T follicular helper cell (primary cell): ENCODE results near the gene BCAS1.
A peak's percentile ranks its signal among the peaks of the same experiment; 100 is the strongest.

Source experiments
- DNase-seq: peaks from one replicate; pipeline ENCODE4 v3.0.0-alpha.2; 2020; ENCODE audit warnings: low read depth

Gene BCAS1

DNA sequence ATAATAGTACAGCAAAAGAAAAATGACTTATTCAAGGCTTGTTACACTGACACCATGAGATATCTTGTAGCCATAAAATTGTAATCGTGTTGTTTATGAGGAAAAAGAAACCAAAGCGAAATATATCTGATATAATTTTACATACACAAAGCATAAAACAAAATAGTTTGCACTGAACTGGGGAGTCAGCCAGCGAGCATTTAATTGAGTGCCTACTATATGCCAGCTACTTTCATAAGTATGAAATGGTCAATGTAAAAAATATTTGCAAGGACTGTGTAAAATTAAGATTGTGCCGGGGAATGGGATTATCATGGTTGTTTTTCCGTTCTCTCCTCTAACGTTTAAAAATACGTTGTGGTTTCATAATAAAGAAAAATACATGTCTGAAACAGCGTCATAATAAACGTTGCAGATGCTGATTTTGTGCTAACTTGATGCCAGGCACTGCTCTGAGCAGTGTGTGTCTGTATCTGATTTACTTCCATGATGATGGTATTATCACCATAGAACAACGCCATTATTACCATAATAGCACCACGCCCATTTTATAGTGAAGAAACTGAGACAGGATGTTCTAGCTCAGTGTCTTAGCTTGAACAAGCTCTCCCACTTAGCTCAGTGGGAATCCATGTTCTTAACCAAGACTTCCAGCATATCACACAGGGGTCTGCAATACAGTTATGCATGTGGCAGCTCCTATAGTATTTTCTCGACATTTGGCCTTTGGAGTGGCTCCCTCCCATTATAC lies 144.6 kb downstream of the BCAS1 start:
- DNase-seq, result no peak

DNA sequence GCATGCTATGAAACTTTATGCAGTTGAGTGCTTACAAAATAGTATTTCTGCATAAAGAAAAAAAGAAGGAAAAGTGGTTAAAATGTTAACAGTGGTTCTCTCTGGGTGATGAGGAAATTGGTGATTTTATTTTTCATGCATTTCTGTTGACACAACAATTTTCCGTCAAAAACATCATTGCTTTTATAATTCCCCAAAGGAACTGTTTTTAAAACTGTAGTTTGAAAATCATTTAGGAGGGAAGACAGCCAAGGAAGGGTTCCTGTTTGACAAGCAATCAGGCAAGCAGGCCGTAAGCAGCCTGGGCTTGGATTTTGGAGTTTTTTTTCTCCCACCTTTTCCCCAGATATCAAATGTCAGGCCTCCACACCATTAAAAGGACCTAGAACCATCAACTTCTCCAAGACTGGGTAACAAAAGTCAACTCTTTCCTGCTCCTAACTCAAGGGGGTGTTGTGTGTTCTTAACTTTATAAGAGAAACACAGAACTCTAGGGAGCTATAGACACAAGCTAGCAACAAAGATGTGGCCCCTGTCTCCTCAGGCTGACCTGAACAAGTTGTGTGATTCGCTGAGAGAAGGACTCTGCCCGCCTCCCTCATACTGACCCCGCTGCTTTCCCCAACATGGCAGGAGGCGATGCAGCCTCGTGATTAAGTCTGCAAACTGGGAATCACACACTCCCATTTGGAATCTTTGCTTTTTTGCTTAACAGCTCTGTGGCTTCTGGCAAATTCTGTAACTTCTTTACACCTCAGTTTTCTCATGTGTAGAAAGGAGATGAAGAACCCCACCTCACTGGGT lies 146.6 kb downstream of the BCAS1 start:
- DNase-seq, result no peak

- no peak for DNase-seq
Observed at GRCh38 chr20:53922901-53923314, 147.5 kb downstream of the BCAS1 start.

- no peak for DNase-seq
Observed at GRCh38 chr20:53921443-53921973, 148.9 kb downstream of the BCAS1 start.

- no peak for DNase-seq
Observed at GRCh38 chr20:53920647-53921245, 149.6 kb downstream of the BCAS1 start.

DNA sequence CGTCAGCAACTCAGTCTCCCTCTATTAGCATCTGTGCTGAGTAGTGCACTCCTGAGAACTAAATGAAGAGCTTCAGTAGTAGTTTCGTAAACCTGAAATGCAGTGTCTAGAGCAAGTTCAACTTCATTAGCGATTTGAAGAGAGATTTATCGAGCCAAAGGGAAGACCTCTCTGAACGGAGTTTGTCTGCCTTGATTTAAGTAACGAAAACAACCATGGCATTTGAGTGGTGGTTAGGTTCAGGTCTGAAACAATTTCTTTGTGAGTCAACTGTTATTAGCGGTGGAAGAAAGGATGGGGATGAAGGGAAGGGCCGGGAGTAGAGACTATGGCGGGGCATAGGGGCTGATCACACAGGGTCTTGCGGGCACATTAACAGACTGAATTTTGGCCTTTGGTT lies 150.5 kb downstream of the BCAS1 start:
- DNase-seq, result no peak

DNA sequence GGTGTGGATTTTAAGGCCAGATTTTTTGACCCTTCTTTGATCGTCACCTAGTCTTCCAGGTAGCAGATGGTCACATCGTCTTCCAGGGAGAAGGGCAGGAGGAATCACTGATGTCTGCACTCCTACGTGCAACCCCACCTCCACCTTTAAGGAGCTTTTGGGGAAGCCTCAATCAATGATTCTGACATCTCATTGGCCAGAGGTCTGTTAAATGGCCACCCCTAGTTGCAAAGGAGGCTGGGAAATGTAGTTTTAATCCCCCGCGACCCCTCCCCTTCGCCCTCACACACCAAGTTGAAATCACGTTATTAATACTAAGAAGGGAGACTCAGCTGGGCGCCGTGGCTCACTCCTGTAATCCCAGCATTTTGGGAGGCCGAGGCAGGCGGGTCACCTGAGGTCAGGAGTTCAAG lies 151.4 kb downstream of the BCAS1 start:
- no peak for DNase-seq

GRCh38 chr20:53918020-53918311 lies 152.4 kb downstream of the BCAS1 start:
- no peak for DNase-seq

GRCh38 chr20:53917145-53918019 lies 153.0 kb downstream of the BCAS1 start:
- DNase-seq, result no peak

- DNase-seq, result no peak
Observed at GRCh38 chr20:53916173-53916512, 154.3 kb downstream of the BCAS1 start.

DNA sequence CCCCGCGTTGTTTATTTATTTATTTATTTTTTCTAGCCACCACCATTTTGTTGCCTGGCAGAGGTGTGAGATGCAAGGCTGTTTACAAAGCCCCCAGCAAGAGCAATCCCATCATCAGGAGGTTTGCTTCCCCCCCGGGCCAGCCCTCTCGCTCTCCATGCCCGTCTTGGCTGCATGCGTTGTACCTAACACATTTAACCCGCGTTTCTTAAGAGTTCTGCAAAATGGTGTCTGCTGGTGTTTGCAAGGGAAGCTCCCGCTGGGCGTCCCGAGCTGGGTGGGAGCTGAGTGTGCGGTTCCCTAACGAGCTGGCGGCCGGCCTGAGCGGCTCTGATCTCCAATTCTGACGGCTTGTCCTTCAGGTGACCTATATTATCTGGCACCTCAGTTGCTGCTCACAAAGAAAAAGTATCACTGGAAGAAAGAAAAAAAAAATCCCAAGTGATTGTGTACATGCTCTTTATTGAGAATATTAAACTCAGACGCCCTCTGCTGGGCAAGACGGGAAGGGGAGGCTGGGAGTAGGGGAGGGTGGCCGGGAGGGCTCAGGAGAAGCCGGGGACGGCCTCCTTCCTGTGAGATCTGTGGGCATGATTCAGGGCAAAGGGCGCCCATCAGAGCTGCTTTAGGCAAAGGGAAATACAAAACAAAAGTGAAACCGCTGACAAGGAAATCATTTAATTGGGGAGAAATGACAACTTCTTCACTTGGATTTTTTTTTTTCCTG lies 154.8 kb downstream of the BCAS1 start:
- DNase-seq, result peak; percentile 88

GRCh38 chr20:53914781-53915445 lies 155.5 kb downstream of the BCAS1 start:
- DNase-seq, result no peak

DNA sequence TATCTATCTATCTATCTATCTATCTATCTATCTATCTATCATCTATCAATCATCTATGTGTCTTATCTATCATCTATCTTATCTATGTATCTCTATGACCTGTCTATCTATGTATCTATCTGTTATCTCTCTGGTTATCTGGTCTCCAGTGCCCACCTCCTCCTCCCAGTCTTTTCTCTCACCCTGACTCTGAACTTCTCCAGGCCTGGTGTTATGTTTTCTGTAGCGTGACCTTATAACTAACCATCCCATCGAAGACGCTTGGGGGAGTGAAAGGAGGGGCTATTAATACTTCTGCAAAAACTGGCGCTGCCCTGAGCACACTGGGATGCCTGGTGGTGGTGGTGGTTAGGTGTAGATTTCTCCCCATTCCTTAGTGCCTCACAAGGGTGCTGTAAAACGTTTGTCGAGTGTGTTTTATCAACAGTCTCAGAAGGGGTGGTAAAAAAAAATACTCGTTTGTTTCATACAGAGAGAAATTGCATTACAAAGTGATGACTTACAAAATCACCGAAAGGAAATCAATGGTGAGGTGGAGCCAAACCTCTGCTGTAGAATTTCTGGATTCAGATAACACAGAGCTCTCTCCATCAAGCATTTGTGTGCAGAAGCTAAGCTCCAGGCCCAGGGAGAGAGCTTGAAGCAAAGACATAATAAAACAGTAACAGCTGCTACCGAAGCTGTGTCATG lies 156.2 kb downstream of the BCAS1 start:
- DNase-seq, result no peak

- DNase-seq, result no peak
Observed at GRCh38 chr20:53911301-53911700, 159.1 kb downstream of the BCAS1 start.

GRCh38 chr20:53910351-53911002 lies 159.9 kb downstream of the BCAS1 start:
- no peak for DNase-seq

- no peak for DNase-seq
Observed at GRCh38 chr20:53907968-53908751, 162.2 kb downstream of the BCAS1 start.

- DNase-seq, result no peak
Observed at GRCh38 chr20:53905820-53906191, 164.6 kb downstream of the BCAS1 start.

- DNase-seq, result no peak
Observed at GRCh38 chr20:53905019-53905819, 165.2 kb downstream of the BCAS1 start.
